Loucy (cell line): ENCODE measurements around the gene COMMD1.

Source experiments
- H2AFZ ChIP-seq: fragments of 200-600 bp; sonication (generic); 2 replicates; pipeline ENCODE4 v1.6.0; 2016; ENCODE audit warnings: antibody characterized with exemption, mild to moderate bottlenecking, low read length, moderate library complexity
- H3F3A ChIP-seq: fragments of 200-600 bp; 2 replicates; pipeline ENCODE4 v1.6.0; 2016; ENCODE audit warnings: antibody characterized with exemption, low read depth, mild to moderate bottlenecking
- H3K27me3 ChIP-seq: fragments of 200-600 bp; sonication (generic); 2 replicates; pipeline ENCODE4 v1.6.1; 2014; ENCODE audit warnings: low read length, mild to moderate bottlenecking; ENCODE audit not compliant: insufficient read depth, poor library complexity, severe bottlenecking
- H3K36me3 ChIP-seq: fragments of 200-600 bp; sonication (generic); 2 replicates; pipeline ENCODE4 v1.6.1; 2016; ENCODE audit warnings: low read length; ENCODE audit not compliant: insufficient read depth
- H3K4me1 ChIP-seq: fragments of 200-600 bp; sonication (generic); 2 replicates; pipeline ENCODE4 v1.5.1; 2014; ENCODE audit warnings: low read length, mild to moderate bottlenecking; ENCODE audit not compliant: insufficient read depth, poor library complexity, severe bottlenecking
- H3K4me2 ChIP-seq: fragments of 200-600 bp; sonication (generic); 2 replicates; pipeline ENCODE4 v1.6.0; 2014; ENCODE audit warnings: antibody characterized with exemption, low read length, low read depth, mild to moderate bottlenecking; ENCODE audit not compliant: poor library complexity, severe bottlenecking
- H3K4me3 ChIP-seq: fragments of 200-600 bp; sonication (generic); 2 replicates; pipeline ENCODE4 v1.5.1; 2014; ENCODE audit warnings: low read length, mild to moderate bottlenecking, mixed read lengths; ENCODE audit not compliant: poor library complexity, severe bottlenecking
- H3K79me2 ChIP-seq: fragments of 200-600 bp; sonication (generic); 2 replicates; pipeline ENCODE4 v1.6.1; 2014; ENCODE audit warnings: low read length; ENCODE audit not compliant: insufficient read depth
- H3K9ac ChIP-seq: fragments of 200-600 bp; sonication (generic); 2 replicates; pipeline ENCODE4 v1.6.0; 2014; ENCODE audit warnings: mild to moderate bottlenecking, low read depth, low read length, moderate library complexity; ENCODE audit not compliant: poor library complexity, severe bottlenecking
- H3K9me2 ChIP-seq: fragments of 200-600 bp; sonication (generic); replicated peaks from 2 replicates; pipeline ENCODE4 v1.6.1; 2016; ENCODE audit warnings: low read depth, low read length, mixed read lengths
- H3K9me3 ChIP-seq: fragments of 200-600 bp; sonication (generic); 2 replicates; pipeline ENCODE4 v1.6.1; 2014; ENCODE audit warnings: mild to moderate bottlenecking, antibody characterized with exemption, low read length, low read depth; ENCODE audit not compliant: insufficient read depth
- H4K20me1 ChIP-seq: fragments of 200-600 bp; sonication (generic); 2 replicates; pipeline ENCODE4 v1.6.0; 2014; ENCODE audit warnings: antibody characterized with exemption, low read length, mild to moderate bottlenecking; ENCODE audit not compliant: insufficient read depth, poor library complexity, severe bottlenecking
- EZH2phosphoT487 ChIP-seq: fragments of 200-600 bp; IDR thresholded peaks from 2 replicates; pipeline ENCODE4 v1.6.1; 2018; ENCODE audit warnings: antibody characterized with exemption, mild to moderate bottlenecking, moderate library complexity, borderline replicate concordance
- TF ChIP-seq, protein P1 (sequence below): fragments of 200-600 bp; sonication (generic); conservative IDR thresholded peaks from 2 replicates; pipeline ENCODE4 v1.5.1; 2014; ENCODE audit warnings: mild to moderate bottlenecking, antibody characterized with exemption, low read length

COMMD1 gene

DNA sequence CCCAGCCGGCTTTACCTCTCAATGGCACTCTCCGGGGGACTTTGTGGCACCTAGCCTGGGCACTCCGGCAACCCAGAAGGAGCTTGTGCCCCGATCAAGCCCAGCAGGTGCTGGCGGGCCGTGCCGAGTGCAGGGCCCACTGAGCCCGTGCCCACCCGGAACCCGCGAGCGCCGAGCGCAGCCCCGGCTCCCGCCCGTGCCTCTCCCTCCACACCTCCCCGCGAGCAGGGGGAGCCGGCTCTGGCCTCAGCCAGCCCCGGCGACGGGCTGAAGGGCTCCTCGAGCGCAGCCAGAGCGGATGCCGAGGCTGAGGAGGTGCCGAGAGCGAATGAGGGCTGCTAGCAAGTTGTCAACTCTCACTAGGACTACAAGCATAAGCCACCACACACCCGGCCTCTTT lies 136.9 kb downstream of the COMMD1 start:
- Histone ChIP-seq H3K4me1 (peaks cover 47% of the 10 kb centered on the region), H3K4me3 (peak overlapping the region; percentile 66), H3K9me2 (no peaks in the 10 kb centered on the region), H3K27me3 (no peaks in the 10 kb centered on the region), H3K4me2 (peak overlapping the region; percentile 78), H3K36me3 (no peaks in the 10 kb centered on the region), H4K20me1 (no peaks in the 10 kb centered on the region), H3K9me3 (peaks cover 13% of the 10 kb centered on the region; the same call in 1 of the 2 replicates), H3K9ac (no peak overlapping the region), H2AFZ (no peak overlapping the region), H3K79me2 (peaks cover 47% of the 10 kb centered on the region), H3F3A (peaks cover 18% of the 10 kb centered on the region)
- TF ChIP-seq, protein P1, sequence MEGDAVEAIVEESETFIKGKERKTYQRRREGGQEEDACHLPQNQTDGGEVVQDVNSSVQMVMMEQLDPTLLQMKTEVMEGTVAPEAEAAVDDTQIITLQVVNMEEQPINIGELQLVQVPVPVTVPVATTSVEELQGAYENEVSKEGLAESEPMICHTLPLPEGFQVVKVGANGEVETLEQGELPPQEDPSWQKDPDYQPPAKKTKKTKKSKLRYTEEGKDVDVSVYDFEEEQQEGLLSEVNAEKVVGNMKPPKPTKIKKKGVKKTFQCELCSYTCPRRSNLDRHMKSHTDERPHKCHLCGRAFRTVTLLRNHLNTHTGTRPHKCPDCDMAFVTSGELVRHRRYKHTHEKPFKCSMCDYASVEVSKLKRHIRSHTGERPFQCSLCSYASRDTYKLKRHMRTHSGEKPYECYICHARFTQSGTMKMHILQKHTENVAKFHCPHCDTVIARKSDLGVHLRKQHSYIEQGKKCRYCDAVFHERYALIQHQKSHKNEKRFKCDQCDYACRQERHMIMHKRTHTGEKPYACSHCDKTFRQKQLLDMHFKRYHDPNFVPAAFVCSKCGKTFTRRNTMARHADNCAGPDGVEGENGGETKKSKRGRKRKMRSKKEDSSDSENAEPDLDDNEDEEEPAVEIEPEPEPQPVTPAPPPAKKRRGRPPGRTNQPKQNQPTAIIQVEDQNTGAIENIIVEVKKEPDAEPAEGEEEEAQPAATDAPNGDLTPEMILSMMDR = no peak
- TF ChIP-seq EZH2phosphoT487 = no peak

DNA sequence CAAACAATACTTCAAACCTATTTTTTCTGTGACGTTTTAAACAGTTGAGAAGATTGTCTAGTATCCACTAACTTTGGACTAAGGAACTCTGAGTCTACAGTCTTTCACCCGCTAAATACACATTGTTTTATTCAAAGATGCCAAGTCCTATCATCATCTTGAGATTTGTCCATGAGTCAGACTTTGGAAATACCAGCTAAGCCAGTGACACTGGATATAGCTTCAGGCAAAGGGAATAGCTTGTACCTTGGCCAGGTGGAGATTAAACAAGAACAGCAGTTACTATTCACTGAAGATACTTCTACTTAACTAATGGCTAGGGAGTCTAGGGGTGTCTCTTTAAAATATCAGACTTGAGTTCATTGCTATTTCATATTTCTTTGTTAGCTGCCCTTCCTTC lies 137.5 kb downstream of the COMMD1 start:
- peaks cover 46% of the 10 kb centered on the region for H3K4me1 ChIP-seq
- peaks cover 47% of the 10 kb centered on the region for H3K79me2 ChIP-seq
- H3K9me3 ChIP-seq = peaks cover 13% of the 10 kb centered on the region; the same call in 1 of the 2 replicates
- no peaks in the 10 kb centered on the region for H3K36me3 ChIP-seq
- no peak overlapping the region for H3K4me2 ChIP-seq
- no peaks in the 10 kb centered on the region for H4K20me1 ChIP-seq
- no peaks in the 10 kb centered on the region for H3K27me3 ChIP-seq
- H2AFZ ChIP-seq = no peak overlapping the region
- H3K9ac ChIP-seq = no peak overlapping the region
- H3K9me2 ChIP-seq = no peaks in the 10 kb centered on the region
- peaks cover 18% of the 10 kb centered on the region for H3F3A ChIP-seq
- no peak overlapping the region for H3K4me3 ChIP-seq
- TF ChIP-seq EZH2phosphoT487 = no peak
- TF ChIP-seq, protein P1 = no peak

DNA sequence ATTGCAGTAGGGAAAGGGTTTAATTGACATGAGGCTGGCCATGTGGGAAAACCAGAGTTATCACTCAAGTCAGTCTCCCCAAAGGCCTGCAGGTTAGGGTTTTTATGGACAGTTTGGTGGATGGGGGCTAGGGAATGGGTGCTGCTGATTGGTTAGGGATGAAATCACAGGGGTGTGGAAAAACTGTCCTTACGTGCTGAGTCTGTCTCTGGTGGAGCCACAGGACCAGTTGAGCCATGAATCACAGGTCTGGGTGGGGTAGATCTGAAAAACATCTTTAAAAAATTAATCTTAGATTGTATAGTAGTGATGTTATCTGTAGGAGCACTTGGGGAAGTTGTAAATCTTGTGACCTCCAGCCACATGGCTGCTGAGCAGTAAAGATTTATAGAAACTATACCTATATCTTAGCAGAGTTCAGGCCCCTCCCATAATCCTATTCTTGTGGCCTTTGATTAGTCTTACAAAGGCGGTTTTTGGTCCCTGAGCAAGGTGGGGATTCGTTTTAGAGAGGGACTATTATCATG lies 139.6 kb downstream of the COMMD1 start:
- Histone ChIP-seq H3K9me2 (no peaks in the 10 kb centered on the region), H3K27me3 (no peaks in the 10 kb centered on the region), H2AFZ (no peak overlapping the region), H3K9ac (no peak overlapping the region), H3K9me3 (peaks cover 13% of the 10 kb centered on the region; the same call in 1 of the 2 replicates), H3K79me2 (peaks cover 49% of the 10 kb centered on the region), H4K20me1 (no peaks in the 10 kb centered on the region), H3K36me3 (no peaks in the 10 kb centered on the region), H3K4me2 (no peak overlapping the region), H3K4me3 (no peak overlapping the region), H3K4me1 (peaks cover 41% of the 10 kb centered on the region), H3F3A (peaks cover 4% of the 10 kb centered on the region; the same call in 1 of the 2 replicates)
- TF ChIP-seq EZH2phosphoT487 = no peak
- TF ChIP-seq, protein P1 = no peak
